ENCODE measurements around the gene TLN1. TPM values are rescaled to one million over a fixed set of nuclear protein-coding genes. Genes with fewer than 3 reads are reported as not detected.

TLN1 gene
- total RNA-seq, 1 experiment from 2014 or later, result 347 TPM

DNA sequence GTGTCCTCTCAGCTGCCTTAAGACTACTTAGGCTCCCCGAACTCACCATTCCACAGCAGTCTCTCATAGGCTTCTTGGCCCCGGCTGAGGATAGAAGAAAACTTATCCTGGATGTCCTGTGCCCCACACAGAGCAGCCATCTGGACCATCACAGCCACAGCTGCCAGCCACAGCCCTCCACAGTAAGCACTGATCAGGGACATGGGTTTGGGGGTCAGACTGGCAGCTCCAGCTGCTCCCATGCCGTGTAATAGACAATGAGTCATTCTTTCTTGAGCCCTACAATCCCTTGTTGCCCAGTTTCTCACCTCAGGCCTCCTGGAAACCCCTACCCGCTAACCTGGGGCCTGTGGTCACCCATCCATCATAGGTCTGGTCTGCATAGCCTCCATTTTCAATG is 6.2 kb upstream of the TLN1 start:
- no peak for DNase-seq (ENCODE audit: low read depth, low spot score)
- Histone ChIP-seq H3K9me3 (ENCODE audit: control insufficient read depth, insufficient read depth, low read depth, low read length) (no peaks in the 10 kb centered on the region), H3K36me3 (ENCODE audit: control insufficient read depth, insufficient read depth, low read length) (peaks cover 29% of the 10 kb centered on the region), H3K4me1 (ENCODE audit: control insufficient read depth, insufficient read depth, low read length) (peaks cover 23% of the 10 kb centered on the region), H3K4me3 (ENCODE audit: low read depth in 2 of 2, low read length in 2 of 2) (no peak overlapping the region), H3K27ac (ENCODE audit: low read length) (no peak overlapping the region), H3K27me3 (ENCODE audit: control insufficient read depth, insufficient read depth, low read length) (no peaks in the 10 kb centered on the region)
- TF ChIP-seq, protein P1, sequence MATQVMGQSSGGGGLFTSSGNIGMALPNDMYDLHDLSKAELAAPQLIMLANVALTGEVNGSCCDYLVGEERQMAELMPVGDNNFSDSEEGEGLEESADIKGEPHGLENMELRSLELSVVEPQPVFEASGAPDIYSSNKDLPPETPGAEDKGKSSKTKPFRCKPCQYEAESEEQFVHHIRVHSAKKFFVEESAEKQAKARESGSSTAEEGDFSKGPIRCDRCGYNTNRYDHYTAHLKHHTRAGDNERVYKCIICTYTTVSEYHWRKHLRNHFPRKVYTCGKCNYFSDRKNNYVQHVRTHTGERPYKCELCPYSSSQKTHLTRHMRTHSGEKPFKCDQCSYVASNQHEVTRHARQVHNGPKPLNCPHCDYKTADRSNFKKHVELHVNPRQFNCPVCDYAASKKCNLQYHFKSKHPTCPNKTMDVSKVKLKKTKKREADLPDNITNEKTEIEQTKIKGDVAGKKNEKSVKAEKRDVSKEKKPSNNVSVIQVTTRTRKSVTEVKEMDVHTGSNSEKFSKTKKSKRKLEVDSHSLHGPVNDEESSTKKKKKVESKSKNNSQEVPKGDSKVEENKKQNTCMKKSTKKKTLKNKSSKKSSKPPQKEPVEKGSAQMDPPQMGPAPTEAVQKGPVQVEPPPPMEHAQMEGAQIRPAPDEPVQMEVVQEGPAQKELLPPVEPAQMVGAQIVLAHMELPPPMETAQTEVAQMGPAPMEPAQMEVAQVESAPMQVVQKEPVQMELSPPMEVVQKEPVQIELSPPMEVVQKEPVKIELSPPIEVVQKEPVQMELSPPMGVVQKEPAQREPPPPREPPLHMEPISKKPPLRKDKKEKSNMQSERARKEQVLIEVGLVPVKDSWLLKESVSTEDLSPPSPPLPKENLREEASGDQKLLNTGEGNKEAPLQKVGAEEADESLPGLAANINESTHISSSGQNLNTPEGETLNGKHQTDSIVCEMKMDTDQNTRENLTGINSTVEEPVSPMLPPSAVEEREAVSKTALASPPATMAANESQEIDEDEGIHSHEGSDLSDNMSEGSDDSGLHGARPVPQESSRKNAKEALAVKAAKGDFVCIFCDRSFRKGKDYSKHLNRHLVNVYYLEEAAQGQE (IDR thresholded peaks at IDR 0.05; ENCODE audit: insufficient read depth in 1 of 2, low read depth in 2 of 2, low read length in 1 of 2), result no peak
- TF ChIP-seq TCF7L2 (IDR thresholded peaks at IDR 0.05; ENCODE audit: low read depth, low read length) (no peak), POLR2AphosphoS5 (IDR thresholded peaks at IDR 0.05; ENCODE audit: low read depth, low read length) (0 out of 2 replicates have a peak, but pooled peaks have one; percentile 11)
- TF ChIP-seq, protein P2, sequence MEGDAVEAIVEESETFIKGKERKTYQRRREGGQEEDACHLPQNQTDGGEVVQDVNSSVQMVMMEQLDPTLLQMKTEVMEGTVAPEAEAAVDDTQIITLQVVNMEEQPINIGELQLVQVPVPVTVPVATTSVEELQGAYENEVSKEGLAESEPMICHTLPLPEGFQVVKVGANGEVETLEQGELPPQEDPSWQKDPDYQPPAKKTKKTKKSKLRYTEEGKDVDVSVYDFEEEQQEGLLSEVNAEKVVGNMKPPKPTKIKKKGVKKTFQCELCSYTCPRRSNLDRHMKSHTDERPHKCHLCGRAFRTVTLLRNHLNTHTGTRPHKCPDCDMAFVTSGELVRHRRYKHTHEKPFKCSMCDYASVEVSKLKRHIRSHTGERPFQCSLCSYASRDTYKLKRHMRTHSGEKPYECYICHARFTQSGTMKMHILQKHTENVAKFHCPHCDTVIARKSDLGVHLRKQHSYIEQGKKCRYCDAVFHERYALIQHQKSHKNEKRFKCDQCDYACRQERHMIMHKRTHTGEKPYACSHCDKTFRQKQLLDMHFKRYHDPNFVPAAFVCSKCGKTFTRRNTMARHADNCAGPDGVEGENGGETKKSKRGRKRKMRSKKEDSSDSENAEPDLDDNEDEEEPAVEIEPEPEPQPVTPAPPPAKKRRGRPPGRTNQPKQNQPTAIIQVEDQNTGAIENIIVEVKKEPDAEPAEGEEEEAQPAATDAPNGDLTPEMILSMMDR (IDR thresholded peaks at IDR 0.05), result no peak
- POLR2A ChIA-PET, result interaction anchor here (0.6 to 1.2 kb wide), 3 partner anchors 19 to 577 kb away, joined by 3 to 7 read pairs (median 4); no protein-coding TSS in a partner anchor
- in situ Hi-C loops (cut with HindIII; ENCODE audit: low pct_unique_long_range_greater_than_20kb, low sequenced_read_pairs), result no loop called here
- BruUV-seq (replicated peaks), result no TSS peak
- CTCF ChIA-PET, result no interaction called here
- intact Hi-C loops (cut with micrococcal nuclease; ENCODE audit: unreplicated experiment), result no loop called here
- ATAC-seq, result no peak

DNA sequence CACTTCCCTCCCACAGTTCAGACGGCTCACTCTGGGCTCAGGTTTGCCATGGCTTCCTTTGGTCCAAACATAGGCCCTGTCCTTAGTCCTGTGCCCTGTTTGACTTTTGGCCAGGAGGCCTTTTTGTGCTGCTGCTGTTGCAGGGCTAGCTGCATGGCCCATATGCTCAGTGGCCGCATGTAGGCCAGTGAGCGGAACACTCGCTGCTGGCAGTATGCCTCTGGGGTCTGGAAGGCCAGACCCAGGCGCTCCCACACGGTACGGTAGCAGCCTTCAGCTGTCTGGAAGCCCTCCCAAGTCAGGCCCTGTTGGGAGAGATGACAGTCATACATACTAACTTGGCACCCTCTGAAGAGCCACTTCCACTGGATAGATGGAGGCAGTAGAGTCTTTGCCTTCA is 5.1 kb upstream of the TLN1 start:
- peaks cover 24% of the 10 kb centered on the region for H3K4me1 ChIP-seq (ENCODE audit: control insufficient read depth, insufficient read depth, low read length)
- H3K9me3 ChIP-seq (ENCODE audit: control insufficient read depth, insufficient read depth, low read depth, low read length), result no peaks in the 10 kb centered on the region
- no TSS peak for BruUV-seq (replicated peaks)
- DNase-seq (ENCODE audit: low read depth, low spot score) (no peak), ATAC-seq (no peak)
- CTCF ChIA-PET, result interaction anchor here (0.8 kb wide), 1 partner anchor 11 kb away, joined by 4 read pairs; the partner anchor contains the start of gene GBA2
- H3K4me3 ChIP-seq (ENCODE audit: low read depth in 2 of 2, low read length in 2 of 2), result no peak overlapping the region
- intact Hi-C loops (cut with micrococcal nuclease; ENCODE audit: unreplicated experiment), result no loop called here
- H3K36me3 ChIP-seq (ENCODE audit: control insufficient read depth, insufficient read depth, low read length), result peaks cover 25% of the 10 kb centered on the region
- in situ Hi-C loops (cut with HindIII; ENCODE audit: low pct_unique_long_range_greater_than_20kb, low sequenced_read_pairs), result no loop called here
- POLR2A ChIA-PET, result interaction anchor here (0.6 to 1.2 kb wide), 2 partner anchors 20 to 51 kb away, joined by 4 to 11 read pairs; no protein-coding TSS in a partner anchor
- H3K27me3 ChIP-seq (ENCODE audit: control insufficient read depth, insufficient read depth, low read length), result no peaks in the 10 kb centered on the region
- TF ChIP-seq TCF7L2 (IDR thresholded peaks at IDR 0.05; ENCODE audit: low read depth, low read length) (no peak), POLR2AphosphoS5 (IDR thresholded peaks at IDR 0.05; ENCODE audit: low read depth, low read length) (no peak), SIN3A (IDR thresholded peaks at IDR 0.05; ENCODE audit: borderline replicate concordance, insufficient read depth, low read depth, low read length) (no peak)
- TF ChIP-seq, protein P1 (IDR thresholded peaks at IDR 0.05; ENCODE audit: insufficient read depth in 1 of 2, low read depth in 2 of 2, low read length in 1 of 2), result no peak
- TF ChIP-seq, protein P2 (IDR thresholded peaks at IDR 0.05), result no peak
- peak overlapping the region; percentile 51 for H3K27ac ChIP-seq (ENCODE audit: low read length)

Measured in Panc1 (cell line).